HepG2 (cell line): ENCODE results near the gene TNS1. TPM values are rescaled to one million over a fixed set of nuclear protein-coding genes. Genes with fewer than 3 reads are reported as not detected.

Experiments used
- EP300 ChIP-seq, 3 experiments: sonication (generic) in 1 of 3; formaldehyde crosslinking in 1 of 3; IDR thresholded peaks; 2 replicates each; pipeline versions ENCODE4 v1.5.1 to v1.6.1; 2011 to 2020; ENCODE audit warnings: low read depth in 2 of 3, low read length in 2 of 3, borderline replicate concordance in 1 of 3, improper control_type of control experiment in 1 of 3, mild to moderate bottlenecking in 1 of 3, missing genetic modification reagents in 1 of 3, moderate library complexity in 1 of 3
- FOXA3 ChIP-seq: IDR thresholded peaks from 2 replicates; pipeline ENCODE4 v1.6.1; 2016; ENCODE audit warnings: missing genetic modification reagents, missing compliant biosample characterization
- HHEX ChIP-seq: IDR thresholded peaks from 2 replicates; pipeline ENCODE4 v1.6.1; 2016; ENCODE audit warnings: control low read depth
- HOXA3 ChIP-seq: sonication (generic); formaldehyde crosslinking; IDR thresholded peaks from 2 replicates; pipeline ENCODE4 v1.5.0; 2020; ENCODE audit warnings: missing genetic modification reagents
- KDM1A ChIP-seq: IDR thresholded peaks from 2 replicates; pipeline ENCODE4 v1.6.1; 2016; ENCODE audit warnings: missing compliant biosample characterization
- MAFF ChIP-seq: IDR thresholded peaks from 2 replicates; pipeline ENCODE4 v1.6.1; 2011; ENCODE audit warnings: low read depth, low read length, improper control_type of control experiment
- MAFK ChIP-seq, 2 experiments: IDR thresholded peaks in 1 of 2; conservative IDR thresholded peaks in 1 of 2; 2 replicates each; pipeline ENCODE4 v1.6.1; 2011; ENCODE audit warnings: improper control_type of control experiment in 2 of 2, low read length in 2 of 2
- NR2C2 ChIP-seq: sonication (generic); formaldehyde crosslinking; IDR thresholded peaks from 2 replicates; pipeline ENCODE4 v1.4.0; 2020; ENCODE audit warnings: missing genetic modification reagents, mild to moderate bottlenecking, moderate library complexity, borderline replicate concordance
- PPARG ChIP-seq: conservative IDR thresholded peaks from 2 replicates; pipeline ENCODE4 v1.6.1; 2016; ENCODE audit warnings: missing biosample characterization, missing genetic modification reagents
- RCOR2 ChIP-seq: IDR thresholded peaks from 2 replicates; pipeline ENCODE4 v1.6.1; 2016; ENCODE audit warnings: missing biosample characterization, missing genetic modification reagents
- TEAD3 ChIP-seq: optimal IDR thresholded peaks from 2 replicates; pipeline ENCODE3; 2016; ENCODE audit warnings: borderline replicate concordance
- polyA plus RNA-seq, 8 experiments: library from polyadenylated mRNA; depleted of rRNA in 3 of 8; stranded (reverse) in 7 of 8; unstranded in 1 of 8; fragments of >200 nt; fragmentation: Illumina TruSeq in 4 of 8; extraction: Trizol in 4 of 8; gene quantifications; 2 replicates each; pipeline versions ENCODE4 v1.2.1 to v1.2.3, GENCODE V29; 2011 to 2016; ENCODE audit warnings: low read depth in 4 of 8, missing spikeins in 1 of 8, mixed read lengths in 1 of 8; ENCODE audit not compliant: insufficient read depth in 1 of 8
- total RNA-seq, 5 experiments: library from RNA; depleted of rRNA; stranded (reverse); fragments of >200 nt; fragmentation: Illumina TruSeq; extraction: Trizol; gene quantifications; 2 replicates each; pipeline ENCODE4 v1.2.3, GENCODE V29; 2016; ENCODE audit warnings: low read depth in 1 of 5
- TF ChIP-seq, protein P1 (sequence below): sonication (generic); formaldehyde crosslinking; IDR thresholded peaks from 2 replicates; pipeline ENCODE4 v1.4.0; 2020; ENCODE audit warnings: mild to moderate bottlenecking, missing genetic modification reagents, borderline replicate concordance
- TF ChIP-seq, protein P2 (sequence below): IDR thresholded peaks from 2 replicates; pipeline ENCODE4 v1.6.1; 2016
- TF ChIP-seq, protein P3 (sequence below): sonication (generic); formaldehyde crosslinking; IDR thresholded peaks from 2 replicates; pipeline ENCODE4 v1.5.1; 2020; ENCODE audit warnings: mild to moderate bottlenecking, missing genetic modification reagents, borderline replicate concordance
- TF ChIP-seq, protein P4 (sequence below): sonication (generic); formaldehyde crosslinking; IDR thresholded peaks from 2 replicates; pipeline ENCODE4 v1.4.0; 2020; ENCODE audit warnings: low read depth, mild to moderate bottlenecking, missing genetic modification reagents

The TNS1 gene
- total and polyA plus RNA-seq, 2 of the 13 experiments (the other 11 are each of a cell fraction or from before 2014, with no cell fraction given): 1.9 to 118 TPM

DNA sequence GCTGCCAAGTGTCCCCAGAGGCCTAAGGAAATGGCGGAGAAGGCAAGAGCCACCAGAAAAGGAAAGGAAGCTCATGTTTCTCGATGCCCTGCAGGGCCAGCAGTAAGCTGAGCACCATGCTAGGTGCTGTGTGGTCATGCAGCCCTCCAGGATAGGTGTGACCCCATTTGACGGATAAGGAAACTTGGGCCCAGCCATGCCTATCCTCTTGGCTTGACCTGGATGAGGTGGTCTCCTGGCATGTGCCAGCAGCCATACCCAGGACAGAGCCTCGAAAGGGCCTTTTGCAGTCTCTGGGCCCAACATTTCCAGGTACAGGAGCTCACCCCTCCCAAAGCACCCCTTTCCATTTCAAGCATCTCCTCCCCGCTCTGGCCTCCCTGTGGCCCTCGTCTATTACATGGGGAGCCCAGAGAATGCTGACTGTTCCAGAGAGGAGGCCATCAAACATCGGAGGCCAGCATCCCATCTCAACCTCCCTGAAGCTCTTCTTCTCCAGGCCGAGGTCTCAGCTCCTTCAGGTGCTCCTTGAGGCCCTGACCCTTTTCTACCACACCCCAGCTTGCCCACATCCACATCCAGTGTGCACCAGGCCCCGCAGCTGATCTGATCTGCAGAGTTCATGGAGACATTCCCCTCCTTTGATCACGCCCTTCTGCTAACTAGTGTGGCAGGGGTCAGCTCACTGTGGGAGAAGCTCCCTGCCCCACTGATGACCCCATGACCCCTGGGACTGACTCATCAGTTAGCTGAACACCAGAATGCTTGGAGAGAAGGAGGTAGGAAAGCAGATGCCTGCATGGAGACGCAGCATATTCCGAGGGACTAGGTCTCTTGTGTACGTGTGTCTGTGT is 208.4 kb downstream of the TNS1 start (continued):
- TF ChIP-seq, protein P1, sequence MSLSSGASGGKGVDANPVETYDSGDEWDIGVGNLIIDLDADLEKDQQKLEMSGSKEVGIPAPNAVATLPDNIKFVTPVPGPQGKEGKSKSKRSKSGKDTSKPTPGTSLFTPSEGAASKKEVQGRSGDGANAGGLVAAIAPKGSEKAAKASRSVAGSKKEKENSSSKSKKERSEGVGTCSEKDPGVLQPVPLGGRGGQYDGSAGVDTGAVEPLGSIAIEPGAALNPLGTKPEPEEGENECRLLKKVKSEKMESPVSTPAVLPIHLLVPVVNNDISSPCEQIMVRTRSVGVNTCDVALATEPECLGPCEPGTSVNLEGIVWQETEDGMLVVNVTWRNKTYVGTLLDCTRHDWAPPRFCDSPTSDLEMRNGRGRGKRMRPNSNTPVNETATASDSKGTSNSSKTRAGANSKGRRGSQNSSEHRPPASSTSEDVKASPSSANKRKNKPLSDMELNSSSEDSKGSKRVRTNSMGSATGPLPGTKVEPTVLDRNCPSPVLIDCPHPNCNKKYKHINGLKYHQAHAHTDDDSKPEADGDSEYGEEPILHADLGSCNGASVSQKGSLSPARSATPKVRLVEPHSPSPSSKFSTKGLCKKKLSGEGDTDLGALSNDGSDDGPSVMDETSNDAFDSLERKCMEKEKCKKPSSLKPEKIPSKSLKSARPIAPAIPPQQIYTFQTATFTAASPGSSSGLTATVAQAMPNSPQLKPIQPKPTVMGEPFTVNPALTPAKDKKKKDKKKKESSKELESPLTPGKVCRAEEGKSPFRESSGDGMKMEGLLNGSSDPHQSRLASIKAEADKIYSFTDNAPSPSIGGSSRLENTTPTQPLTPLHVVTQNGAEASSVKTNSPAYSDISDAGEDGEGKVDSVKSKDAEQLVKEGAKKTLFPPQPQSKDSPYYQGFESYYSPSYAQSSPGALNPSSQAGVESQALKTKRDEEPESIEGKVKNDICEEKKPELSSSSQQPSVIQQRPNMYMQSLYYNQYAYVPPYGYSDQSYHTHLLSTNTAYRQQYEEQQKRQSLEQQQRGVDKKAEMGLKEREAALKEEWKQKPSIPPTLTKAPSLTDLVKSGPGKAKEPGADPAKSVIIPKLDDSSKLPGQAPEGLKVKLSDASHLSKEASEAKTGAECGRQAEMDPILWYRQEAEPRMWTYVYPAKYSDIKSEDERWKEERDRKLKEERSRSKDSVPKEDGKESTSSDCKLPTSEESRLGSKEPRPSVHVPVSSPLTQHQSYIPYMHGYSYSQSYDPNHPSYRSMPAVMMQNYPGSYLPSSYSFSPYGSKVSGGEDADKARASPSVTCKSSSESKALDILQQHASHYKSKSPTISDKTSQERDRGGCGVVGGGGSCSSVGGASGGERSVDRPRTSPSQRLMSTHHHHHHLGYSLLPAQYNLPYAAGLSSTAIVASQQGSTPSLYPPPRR (CRISPR knock-in tag): peak; percentile 48; the same call in 1 of the 2 replicates
- TF ChIP-seq TEAD3 (peak; percentile 55), MAFK (conservative IDR thresholded peaks at IDR 0.05 in 1 of 2, IDR thresholded peaks at IDR 0.05 in 1 of 2; ENCODE audit: low read length in 2 of 2) (peak; percentile 35 to 36; a peak in 2 of 4 replicates), HHEX (CRISPR knock-in tag) (0 out of 2 replicates have a peak, but pooled peaks have one; percentile 18), PPARG (CRISPR knock-in tag) (peak; percentile 85), FOXA3 (CRISPR knock-in tag) (no peak; the same call in 1 of the 2 replicates), MAFF (0 out of 2 replicates have a peak, but pooled peaks have one; percentile 23), EP300 (IDR thresholded peaks at IDR 0.05; ENCODE audit: low read depth in 2 of 2, low read length in 2 of 2) (peak in 1 of 2 experiments; percentile 41; a peak in 1 of 4 replicates), EP300 (CRISPR knock-in tag; IDR thresholded peaks at IDR 0.05; ENCODE audit: borderline replicate concordance) (no peak), NR2C2 (CRISPR knock-in tag) (peak; percentile 68), HOXA3 (CRISPR knock-in tag) (peak; percentile 24; the same call in 1 of the 2 replicates), RCOR2 (CRISPR knock-in tag) (no peak), KDM1A (CRISPR knock-in tag) (no peak)
- TF ChIP-seq, protein P2, sequence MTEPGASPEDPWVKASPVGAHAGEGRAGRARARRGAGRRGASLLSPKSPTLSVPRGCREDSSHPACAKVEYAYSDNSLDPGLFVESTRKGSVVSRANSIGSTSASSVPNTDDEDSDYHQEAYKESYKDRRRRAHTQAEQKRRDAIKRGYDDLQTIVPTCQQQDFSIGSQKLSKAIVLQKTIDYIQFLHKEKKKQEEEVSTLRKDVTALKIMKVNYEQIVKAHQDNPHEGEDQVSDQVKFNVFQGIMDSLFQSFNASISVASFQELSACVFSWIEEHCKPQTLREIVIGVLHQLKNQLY (CRISPR knock-in tag): 0 out of 2 replicates have a peak, but pooled peaks have one; percentile 40
- TF ChIP-seq, protein P3, sequence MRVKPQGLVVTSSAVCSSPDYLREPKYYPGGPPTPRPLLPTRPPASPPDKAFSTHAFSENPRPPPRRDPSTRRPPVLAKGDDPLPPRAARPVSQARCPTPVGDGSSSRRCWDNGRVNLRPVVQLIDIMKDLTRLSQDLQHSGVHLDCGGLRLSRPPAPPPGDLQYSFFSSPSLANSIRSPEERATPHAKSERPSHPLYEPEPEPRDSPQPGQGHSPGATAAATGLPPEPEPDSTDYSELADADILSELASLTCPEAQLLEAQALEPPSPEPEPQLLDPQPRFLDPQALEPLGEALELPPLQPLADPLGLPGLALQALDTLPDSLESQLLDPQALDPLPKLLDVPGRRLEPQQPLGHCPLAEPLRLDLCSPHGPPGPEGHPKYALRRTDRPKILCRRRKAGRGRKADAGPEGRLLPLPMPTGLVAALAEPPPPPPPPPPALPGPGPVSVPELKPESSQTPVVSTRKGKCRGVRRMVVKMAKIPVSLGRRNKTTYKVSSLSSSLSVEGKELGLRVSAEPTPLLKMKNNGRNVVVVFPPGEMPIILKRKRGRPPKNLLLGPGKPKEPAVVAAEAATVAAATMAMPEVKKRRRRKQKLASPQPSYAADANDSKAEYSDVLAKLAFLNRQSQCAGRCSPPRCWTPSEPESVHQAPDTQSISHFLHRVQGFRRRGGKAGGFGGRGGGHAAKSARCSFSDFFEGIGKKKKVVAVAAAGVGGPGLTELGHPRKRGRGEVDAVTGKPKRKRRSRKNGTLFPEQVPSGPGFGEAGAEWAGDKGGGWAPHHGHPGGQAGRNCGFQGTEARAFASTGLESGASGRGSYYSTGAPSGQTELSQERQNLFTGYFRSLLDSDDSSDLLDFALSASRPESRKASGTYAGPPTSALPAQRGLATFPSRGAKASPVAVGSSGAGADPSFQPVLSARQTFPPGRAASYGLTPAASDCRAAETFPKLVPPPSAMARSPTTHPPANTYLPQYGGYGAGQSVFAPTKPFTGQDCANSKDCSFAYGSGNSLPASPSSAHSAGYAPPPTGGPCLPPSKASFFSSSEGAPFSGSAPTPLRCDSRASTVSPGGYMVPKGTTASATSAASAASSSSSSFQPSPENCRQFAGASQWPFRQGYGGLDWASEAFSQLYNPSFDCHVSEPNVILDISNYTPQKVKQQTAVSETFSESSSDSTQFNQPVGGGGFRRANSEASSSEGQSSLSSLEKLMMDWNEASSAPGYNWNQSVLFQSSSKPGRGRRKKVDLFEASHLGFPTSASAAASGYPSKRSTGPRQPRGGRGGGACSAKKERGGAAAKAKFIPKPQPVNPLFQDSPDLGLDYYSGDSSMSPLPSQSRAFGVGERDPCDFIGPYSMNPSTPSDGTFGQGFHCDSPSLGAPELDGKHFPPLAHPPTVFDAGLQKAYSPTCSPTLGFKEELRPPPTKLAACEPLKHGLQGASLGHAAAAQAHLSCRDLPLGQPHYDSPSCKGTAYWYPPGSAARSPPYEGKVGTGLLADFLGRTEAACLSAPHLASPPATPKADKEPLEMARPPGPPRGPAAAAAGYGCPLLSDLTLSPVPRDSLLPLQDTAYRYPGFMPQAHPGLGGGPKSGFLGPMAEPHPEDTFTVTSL (CRISPR knock-in tag): peak; percentile 56; the same call in 1 of the 2 replicates
- TF ChIP-seq, protein P4, sequence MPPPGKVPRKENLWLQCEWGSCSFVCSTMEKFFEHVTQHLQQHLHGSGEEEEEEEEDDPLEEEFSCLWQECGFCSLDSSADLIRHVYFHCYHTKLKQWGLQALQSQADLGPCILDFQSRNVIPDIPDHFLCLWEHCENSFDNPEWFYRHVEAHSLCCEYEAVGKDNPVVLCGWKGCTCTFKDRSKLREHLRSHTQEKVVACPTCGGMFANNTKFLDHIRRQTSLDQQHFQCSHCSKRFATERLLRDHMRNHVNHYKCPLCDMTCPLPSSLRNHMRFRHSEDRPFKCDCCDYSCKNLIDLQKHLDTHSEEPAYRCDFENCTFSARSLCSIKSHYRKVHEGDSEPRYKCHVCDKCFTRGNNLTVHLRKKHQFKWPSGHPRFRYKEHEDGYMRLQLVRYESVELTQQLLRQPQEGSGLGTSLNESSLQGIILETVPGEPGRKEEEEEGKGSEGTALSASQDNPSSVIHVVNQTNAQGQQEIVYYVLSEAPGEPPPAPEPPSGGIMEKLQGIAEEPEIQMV (CRISPR knock-in tag): 0 out of 2 replicates have a peak, but pooled peaks have one; percentile 17
